HuH-7 (cell line): ENCODE results near the gene CCDC182.
A peak's percentile ranks its signal among the peaks of the same experiment; 100 is the strongest.

Experiments used
- DNase-seq: peaks from one replicate; pipeline ENCODE4 v3.0.0; 2011; ENCODE audit warnings: low spot score

CCDC182 gene

GRCh38 chr17:57756951-57757350, 11.9 kb upstream of the CCDC182 start:
- DNase-seq = no peak

- DNase-seq = no peak
Observed at GRCh38 chr17:57755480-57756070, 10.5 kb upstream of the CCDC182 start.

- no peak for DNase-seq
Observed at GRCh38 chr17:57752031-57752905, 7.2 kb upstream of the CCDC182 start.

GRCh38 chr17:57751348-57751971, 6.4 kb upstream of the CCDC182 start:
- DNase-seq = no peak

- DNase-seq = no peak
Observed at GRCh38 chr17:57750895-57751294, 5.8 kb upstream of the CCDC182 start.

- DNase-seq = no peak
Observed at GRCh38 chr17:57750109-57750871, 5.2 kb upstream of the CCDC182 start.

- no peak for DNase-seq
Observed at GRCh38 chr17:57749701-57750100, 4.6 kb upstream of the CCDC182 start.

- peak; percentile 76 for DNase-seq
Observed at GRCh38 chr17:57747221-57748017, 2.3 kb upstream of the CCDC182 start.

- DNase-seq = no peak
Observed at GRCh38 chr17:57746221-57746620, 1.1 kb upstream of the CCDC182 start.

- no peak for DNase-seq
Observed at GRCh38 chr17:57744195-57745170, 616 bp downstream of the CCDC182 start.

GRCh38 chr17:57740235-57740528, 4.9 kb downstream of the CCDC182 start:
- DNase-seq = no peak

GRCh38 chr17:57739402-57740234, 5.5 kb downstream of the CCDC182 start:
- DNase-seq = peak; percentile 76

- no peak for DNase-seq
Observed at GRCh38 chr17:57737450-57737849, 7.6 kb downstream of the CCDC182 start.

- peak; percentile 63 for DNase-seq
Observed at GRCh38 chr17:57735707-57736106, 9.4 kb downstream of the CCDC182 start.

GRCh38 chr17:57735230-57735629, 9.9 kb downstream of the CCDC182 start:
- DNase-seq = no peak

GRCh38 chr17:57733085-57733484, 12.0 kb downstream of the CCDC182 start:
- no peak for DNase-seq

GRCh38 chr17:57732062-57732461, 13.0 kb downstream of the CCDC182 start:
- no peak for DNase-seq

GRCh38 chr17:57730026-57730701, 14.9 kb downstream of the CCDC182 start:
- no peak for DNase-seq

- no peak for DNase-seq
Observed at GRCh38 chr17:57727630-57728175, 17.4 kb downstream of the CCDC182 start.
